Ishikawa (cell line): ENCODE results near the gene AURKAIP1.

ENCODE experiments used
- CEBPB ChIP-seq: IDR thresholded peaks from 2 replicates; pipeline ENCODE4 v1.6.1; 2012
- CREB1 ChIP-seq: IDR thresholded peaks from 2 replicates; pipeline ENCODE4 v1.6.1; 2012; ENCODE audit warnings: low read depth
- EP300 ChIP-seq: IDR thresholded peaks from 2 replicates; pipeline ENCODE4 v1.6.1; 2012; ENCODE audit warnings: borderline replicate concordance
- FOXM1 ChIP-seq: IDR thresholded peaks from 2 replicates; pipeline ENCODE4 v1.6.1; 2012; ENCODE audit warnings: low read depth, borderline replicate concordance
- MAX ChIP-seq: IDR thresholded peaks from 2 replicates; pipeline ENCODE4 v1.6.1; 2012
- NFIC ChIP-seq: IDR thresholded peaks from 2 replicates; pipeline ENCODE4 v1.6.1; 2012
- RAD21 ChIP-seq: IDR thresholded peaks from 2 replicates; pipeline ENCODE4 v1.6.1; 2012; ENCODE audit warnings: low read depth
- REST ChIP-seq: IDR thresholded peaks from 2 replicates; pipeline ENCODE4 v1.6.1; 2012; ENCODE audit warnings: low read depth, mild to moderate bottlenecking
- TAF1 ChIP-seq: IDR thresholded peaks from 2 replicates; pipeline ENCODE4 v1.6.1; 2012; ENCODE audit warnings: low read depth, mild to moderate bottlenecking
- TCF12 ChIP-seq: IDR thresholded peaks from 2 replicates; pipeline ENCODE4 v1.6.1; 2012; ENCODE audit warnings: low read depth
- TEAD4 ChIP-seq: IDR thresholded peaks from 2 replicates; pipeline ENCODE4 v1.6.1; 2012
- USF1 ChIP-seq: IDR thresholded peaks from 2 replicates; pipeline ENCODE4 v1.6.1; 2012
- YY1 ChIP-seq: IDR thresholded peaks from 2 replicates; pipeline ENCODE4 v1.6.1; 2012; ENCODE audit warnings: low read depth
- ZBTB7A ChIP-seq: IDR thresholded peaks from 2 replicates; pipeline ENCODE4 v1.6.1; 2012; ENCODE audit warnings: low read depth

- no peak for TF ChIP-seq NFIC
- TF ChIP-seq EP300, result no peak
- no peak for TF ChIP-seq ZBTB7A
- TF ChIP-seq REST, result no peak
- no peak for TF ChIP-seq RAD21
- no peak for TF ChIP-seq CREB1
- no peak for TF ChIP-seq MAX
- TF ChIP-seq TCF12, result no peak
- no peak for TF ChIP-seq USF1
- TF ChIP-seq FOXM1, result no peak
- no peak for TF ChIP-seq TEAD4
- TF ChIP-seq CEBPB, result no peak
- TF ChIP-seq TAF1, result no peak
- no peak for TF ChIP-seq YY1
Measured at GRCh38 chr1:1398677-1399186, 23.7 kb upstream of the AURKAIP1 start.
